A549 (cell line): ENCODE results near the gene THBS1. TPM values are rescaled to one million over a fixed set of nuclear protein-coding genes. Genes with fewer than 3 reads are reported as not detected.

Experiments used
- ATAC-seq, 2 experiments: fragments of 200-7000 bp in 1 of 2; fragments of >200 bp in 1 of 2; cut with Nextera tagmentation in 1 of 2; cut with Tn5 transposase in 1 of 2; 3 replicates each; pipeline versions ENCODE4 v1.8.0 to v1.9.1; 2018 to 2020; ENCODE audit warnings: mild to moderate bottlenecking in 1 of 2, moderate library complexity in 1 of 2
- CTCF ChIA-PET: fragments of 300-600 bp; sonication (Branson Sonifier 250); formaldehyde crosslinking; extraction: SDS; loops from one replicate; lab custom pipeline; 2021; ENCODE audit warnings: antibody characterized with exemption, inconsistent platforms; lab: Yijun Ruan, JAX
- POLR2A ChIA-PET: fragments of 350-600 bp; formaldehyde crosslinking; extraction: SDS; loops from one replicate; lab custom pipeline; 2021; ENCODE audit warnings: antibody characterized with exemption, inconsistent platforms; lab: Yijun Ruan, JAX
- DNase-seq, 2 experiments: peaks; one replicate each; pipeline versions ENCODE4 v3.0.0 to v3.0.0-alpha.2; 2011 to 2016; ENCODE audit warnings: low read depth in 1 of 2, low spot score in 1 of 2
- FAIRE-seq: peaks from 2 replicates; lab custom pipeline; 2011; peaks lifted over from hg19 to GRCh38; lab: Jason Lieb, UNC
- H3K27ac ChIP-seq, 2 experiments: fragments of >200 bp; sonication (Bioruptor Twin); formaldehyde crosslinking; 3 replicates each; pipeline ENCODE4 v1.5.1; 2016 to 2017
- H3K4me1 ChIP-seq: fragments of >200 bp; sonication (Bioruptor Twin); formaldehyde crosslinking; 3 replicates; pipeline ENCODE4 v1.6.1; 2016
- H3K4me2 ChIP-seq: fragments of >200 bp; sonication (Bioruptor Twin); formaldehyde crosslinking; 3 replicates; pipeline ENCODE4 v1.6.1; 2016
- H3K4me3 ChIP-seq: fragments of >200 bp; sonication (Bioruptor Twin); formaldehyde crosslinking; 3 replicates; pipeline ENCODE4 v1.5.1; 2016
- H3K9me3 ChIP-seq: fragments of >200 bp; sonication (Bioruptor Twin); formaldehyde crosslinking; 3 replicates; pipeline ENCODE4 v1.6.1; 2016
- CHD2 ChIP-seq: fragments of 150-350 bp; IDR thresholded peaks from 2 replicates; pipeline ENCODE4 v1.6.1; 2014; ENCODE audit warnings: low read length; ENCODE audit not compliant: partially characterized antibody
- EHF ChIP-seq: fragments of 250-450 bp; sonication (Bioruptor Pico); IDR thresholded peaks from 2 replicates; pipeline ENCODE4 v1.5.0; 2020; ENCODE audit warnings: mild to moderate bottlenecking
- ELK1 ChIP-seq: fragments of 150-350 bp; IDR thresholded peaks from 2 replicates; pipeline ENCODE4 v1.6.1; 2014; ENCODE audit warnings: low read depth, mild to moderate bottlenecking, low read length
- ESRRA ChIP-seq: fragments of 150-350 bp; IDR thresholded peaks from 2 replicates; pipeline ENCODE4 v1.6.1; 2014; ENCODE audit warnings: mild to moderate bottlenecking, low read length, borderline replicate concordance
- FOSB ChIP-seq: fragments of 250-450 bp; sonication (Bioruptor Pico); IDR thresholded peaks from 2 replicates; pipeline ENCODE4 v1.5.0; 2020; ENCODE audit warnings: mild to moderate bottlenecking, moderate library complexity
- FOXS1 ChIP-seq: fragments of 250-450 bp; sonication (Bioruptor Pico); IDR thresholded peaks from 2 replicates; pipeline ENCODE4 v1.5.0; 2020; ENCODE audit warnings: mild to moderate bottlenecking, moderate library complexity
- GATA3 ChIP-seq: IDR thresholded peaks from 2 replicates; pipeline ENCODE4 v1.6.1; 2012; ENCODE audit warnings: borderline replicate concordance
- HEYL ChIP-seq: fragments of 250-450 bp; sonication (Bioruptor Pico); IDR thresholded peaks from 2 replicates; pipeline ENCODE4 v1.8.0; 2021; ENCODE audit warnings: mild to moderate bottlenecking, moderate library complexity
- HOXA7 ChIP-seq: fragments of 250-450 bp; sonication (Bioruptor Pico); IDR thresholded peaks from 2 replicates; pipeline ENCODE4 v1.5.0; 2020; ENCODE audit warnings: mild to moderate bottlenecking, moderate library complexity
- HOXB5 ChIP-seq: fragments of 250-450 bp; sonication (Bioruptor Pico); IDR thresholded peaks from 2 replicates; pipeline ENCODE4 v1.5.0; 2020; ENCODE audit warnings: mild to moderate bottlenecking, moderate library complexity
- JUN ChIP-seq, 2 experiments: fragments of >200 bp; sonication (Bioruptor Twin); formaldehyde crosslinking; IDR thresholded peaks; 2 replicates in 1 of 2; 3 replicates in 1 of 2; pipeline ENCODE4 v1.6.1; 2016 to 2017
- MAFK ChIP-seq: fragments of 450-650 bp; IDR thresholded peaks from 2 replicates; pipeline ENCODE4 v1.6.1; 2014; ENCODE audit not compliant: partially characterized antibody
- MAZ ChIP-seq: fragments of 150-350 bp; IDR thresholded peaks from 2 replicates; pipeline ENCODE4 v1.6.1; 2014; ENCODE audit warnings: antibody characterized with exemption, low read depth, low read length, borderline replicate concordance
- NPAS2 ChIP-seq: fragments of 250-450 bp; sonication (Bioruptor Pico); IDR thresholded peaks from 2 replicates; pipeline ENCODE4 v1.8.0; 2022; ENCODE audit warnings: mild to moderate bottlenecking, moderate library complexity, borderline replicate concordance
- NR3C1 ChIP-seq: fragments of >200 bp; sonication (Bioruptor Twin); formaldehyde crosslinking; IDR thresholded peaks from 3 replicates; pipeline ENCODE4 v1.6.1; 2017
- POLR2A ChIP-seq: IDR thresholded peaks from 2 replicates; pipeline ENCODE4 v1.6.1; 2012; ENCODE audit warnings: mild to moderate bottlenecking, low read length
- RARB ChIP-seq: fragments of 250-450 bp; sonication (Bioruptor Pico); IDR thresholded peaks from 2 replicates; pipeline ENCODE4 v1.8.0; 2021; ENCODE audit warnings: mild to moderate bottlenecking, moderate library complexity
- RFX5 ChIP-seq: fragments of 450-650 bp; IDR thresholded peaks from 2 replicates; pipeline ENCODE4 v1.7.1; 2014; ENCODE audit warnings: antibody characterized with exemption, mild to moderate bottlenecking, moderate library complexity
- RNF2 ChIP-seq: fragments of 200-600 bp; sonication (generic); IDR thresholded peaks from 2 replicates; pipeline ENCODE4 v1.6.1; 2016; ENCODE audit warnings: low read depth, mild to moderate bottlenecking, antibody characterized with exemption, moderate library complexity, borderline replicate concordance
- SREBF2 ChIP-seq: fragments of 450-650 bp; IDR thresholded peaks from 2 replicates; pipeline ENCODE4 v1.6.1; 2014; ENCODE audit warnings: mild to moderate bottlenecking, moderate library complexity
- TFCP2L1 ChIP-seq: fragments of 250-450 bp; sonication (Bioruptor Pico); IDR thresholded peaks from 2 replicates; pipeline ENCODE4 v1.5.0; 2021; ENCODE audit warnings: mild to moderate bottlenecking
- ZFP36 ChIP-seq: fragments of 450-650 bp; IDR thresholded peaks from 2 replicates; pipeline ENCODE4 v1.6.1; 2014; ENCODE audit warnings: borderline replicate concordance; ENCODE audit not compliant: partially characterized antibody
- ZSCAN20 ChIP-seq: fragments of 250-450 bp; sonication (Bioruptor Pico); IDR thresholded peaks from 2 replicates; pipeline ENCODE4 v1.8.0; 2022; ENCODE audit warnings: mild to moderate bottlenecking, moderate library complexity
- WGBS: methylation state at CpG from one replicate; pipeline ENCODE4 v1.1.6; 2017; ENCODE audit errors: missing lambda C conversion rate; 5-methylcytosine and 5-hydroxymethylcytosine counted together
- polyA plus RNA-seq, 4 experiments: library from polyadenylated mRNA; depleted of rRNA in 3 of 4; stranded (reverse); fragments of >200 nt; fragmentation: RNase III in 1 of 4; extraction: RNeasy Plus Mini Kit Qiagen cat#74134 plus additional on column Dnase treatment in 1 of 4; gene quantifications; 2 replicates in 3 of 4; 3 replicates in 1 of 4; pipeline ENCODE4 v1.2.3, GENCODE V29; 2011 to 2017

The THBS1 gene
- polyA plus RNA-seq, 2 of the 4 experiments (the other 2 are of a cell fraction): 46.8 to 54.9 TPM

GRCh38 chr15:39597751-39598185 lies 16.9 kb downstream of the THBS1 start:
- no peak for DNase-seq
- ATAC-seq: no peak
- 96% methylated on average over 6 of the region's 6 CpGs for WGBS
- H3K4me3 ChIP-seq: no peak overlapping the region
- no peak overlapping the region for H3K4me2 ChIP-seq
- peaks cover 37% of the 10 kb centered on the region for H3K4me1 ChIP-seq
- TF ChIP-seq ELK1 (no peak), HOXA7 (CRISPR knock-in tag) (0 out of 2 replicates have a peak, but pooled peaks have one; percentile 10)
- H3K27ac ChIP-seq: no peak overlapping the region
- no peaks in the 10 kb centered on the region for H3K9me3 ChIP-seq
- CTCF ChIA-PET: no interaction called here
- no peak for FAIRE-seq
- POLR2A ChIA-PET: interaction anchor here (0.9 kb wide), 1 partner anchor 17 kb away, joined by 3 read pairs; no protein-coding TSS in a partner anchor

- H3K9me3 ChIP-seq: no peaks in the 10 kb centered on the region
- 26% methylated on average over 3 of the region's 3 CpGs for WGBS
- peak; percentile 6 to 30; a peak in 3 of 6 replicates for ATAC-seq
- TF ChIP-seq SREBF2: no peak
- TF ChIP-seq, all 56 proteins: peak for 0
- Histone ChIP-seq H3K4me3 (no peak overlapping the region), H3K27ac (no peak overlapping the region), H3K4me1 (peaks cover 37% of the 10 kb centered on the region), H3K4me2 (no peak overlapping the region)
- no peak for DNase-seq
- POLR2A ChIA-PET: interaction anchor here (0.9 kb wide), 1 partner anchor 18 kb away, joined by 3 read pairs; no protein-coding TSS in a partner anchor
- CTCF ChIA-PET: interaction anchor here (1.3 kb wide), 1 partner anchor 18 kb away, joined by 3 read pairs; no protein-coding TSS in a partner anchor
- no peak for FAIRE-seq
Measured at GRCh38 chr15:39598186-39598850, 17.4 kb downstream of the THBS1 start.

- no peak overlapping the region for H3K27ac ChIP-seq
- ChIA-PET POLR2A (interaction anchor here (0.7 kb wide), 1 partner anchor 77 kb away, joined by 9 read pairs; no protein-coding TSS in a partner anchor), CTCF (interaction anchor here (1.3 kb wide), 1 partner anchor 19 kb away, joined by 3 read pairs; no protein-coding TSS in a partner anchor)
- FAIRE-seq (no peak), DNase-seq (no peak), ATAC-seq (peak; percentile 17 to 34; a peak in 4 of 6 replicates)
- no peaks in the 10 kb centered on the region for H3K9me3 ChIP-seq
- 87% methylated on average over 12 of the region's 12 CpGs for WGBS
- no peak overlapping the region for H3K4me2 ChIP-seq
- peaks cover 32% of the 10 kb centered on the region for H3K4me1 ChIP-seq
- no peak overlapping the region for H3K4me3 ChIP-seq
- TF ChIP-seq NR3C1 (no peak), FOSB (0 out of 2 replicates have a peak, but pooled peaks have one; percentile 46), HEYL (CRISPR knock-in tag) (no peak)
Measured at GRCh38 chr15:39598958-39599845, 18.3 kb downstream of the THBS1 start.

- FAIRE-seq: no peak
- ATAC-seq: peak in 1 of 2 experiments; percentile 8; a peak in 2 of 6 replicates
- no peak overlapping the region for H3K4me2 ChIP-seq
- ChIA-PET CTCF (no interaction called here), POLR2A (interaction anchor here (0.7 kb wide), 1 partner anchor 77 kb away, joined by 9 read pairs; no protein-coding TSS in a partner anchor)
- H3K4me3 ChIP-seq: no peak overlapping the region
- DNase-seq: no peak
- no peaks in the 10 kb centered on the region for H3K9me3 ChIP-seq
- peaks cover 25% of the 10 kb centered on the region for H3K4me1 ChIP-seq
- WGBS: 86% methylated on average over 2 of the region's 2 CpGs
- no peak overlapping the region for H3K27ac ChIP-seq
- TF ChIP-seq RFX5 (no peak), NPAS2 (no peak), NR3C1 (no peak), POLR2A (no peak), TFCP2L1 (CRISPR knock-in tag) (no peak), RARB (no peak), ESRRA (no peak), HEYL (CRISPR knock-in tag) (no peak), CHD2 (no peak), FOXS1 (CRISPR knock-in tag) (no peak), GATA3 (no peak), MAZ (no peak), MAFK (no peak), EHF (CRISPR knock-in tag) (no peak), ZSCAN20 (CRISPR knock-in tag) (no peak), HOXA7 (CRISPR knock-in tag) (no peak), RNF2 (no peak), JUN (IDR thresholded peaks at IDR 0.05) (no peak), HOXB5 (no peak), ZFP36 (no peak)
Measured at GRCh38 chr15:39599871-39600270, 19.0 kb downstream of the THBS1 start.
